ENCODE results near the gene GBA2.

The GBA2 gene

GRCh38 chr9:35748858-35749514, at the start of gene GBA2, which contains the start of gene RGP1:
Gene GBA2 (minus strand): TSS chr9:35749228. CDS start chr9:35748704, 524 bp downstream.
Gene RGP1 (plus strand): TSS chr9:35749287. CDS start chr9:35749756, 469 bp downstream.
- peak; percentile 81 for DNase-seq

GRCh38 chr9:35797311-35798109, 48.5 kb upstream of the GBA2 start:
- DNase-seq: no peak

GRCh38 chr9:35795695-35796094, 46.7 kb upstream of the GBA2 start:
- no peak for DNase-seq

GRCh38 chr9:35793461-35793860, 44.4 kb upstream of the GBA2 start:
- DNase-seq: no peak

GRCh38 chr9:35792826-35793225, 43.8 kb upstream of the GBA2 start:
- DNase-seq: no peak

GRCh38 chr9:35792024-35792813, 43.2 kb upstream of the GBA2 start:
- DNase-seq: no peak

- no peak for DNase-seq
Observed at GRCh38 chr9:35791297-35791921, 42.4 kb upstream of the GBA2 start, which contains the start of gene NPR2. Gene NPR2 (plus strand): TSS chr9:35791591. CDS start chr9:35792409, 818 bp downstream.

GRCh38 chr9:35790385-35791296, 41.6 kb upstream of the GBA2 start:
- peak; percentile 69 for DNase-seq

GRCh38 chr9:35790025-35790384, 41.0 kb upstream of the GBA2 start:
- DNase-seq: no peak

- no peak for DNase-seq
Observed at GRCh38 chr9:35789541-35789940, 40.5 kb upstream of the GBA2 start.

GRCh38 chr9:35783418-35783817, 34.4 kb upstream of the GBA2 start:
- no peak for DNase-seq

GRCh38 chr9:35781066-35781465, 32.0 kb upstream of the GBA2 start:
- DNase-seq: no peak

GRCh38 chr9:35778496-35778895, 29.5 kb upstream of the GBA2 start:
- no peak for DNase-seq

GRCh38 chr9:35776018-35776417, 27.0 kb upstream of the GBA2 start:
- no peak for DNase-seq

GRCh38 chr9:35774907-35775635, 26.0 kb upstream of the GBA2 start:
- no peak for DNase-seq

- no peak for DNase-seq
Observed at GRCh38 chr9:35771943-35772342, 22.9 kb upstream of the GBA2 start.

GRCh38 chr9:35771534-35771933, 22.5 kb upstream of the GBA2 start:
- DNase-seq: no peak

- no peak for DNase-seq
Observed at GRCh38 chr9:35771075-35771433, 22.0 kb upstream of the GBA2 start.

- no peak for DNase-seq
Observed at GRCh38 chr9:35769763-35770162, 20.7 kb upstream of the GBA2 start.

GRCh38 chr9:35767458-35767857, 18.4 kb upstream of the GBA2 start:
- DNase-seq: no peak

- no peak for DNase-seq
Observed at GRCh38 chr9:35766997-35767396, 18.0 kb upstream of the GBA2 start.
